ENCODE results near the gene SLC37A1. TPM values are rescaled to one million over a fixed set of nuclear protein-coding genes. Genes with fewer than 3 reads are reported as not detected.

The SLC37A1 gene
- polyA plus RNA-seq (2012; ENCODE audit: insufficient read length, low read depth) = 1.1 TPM

DNA sequence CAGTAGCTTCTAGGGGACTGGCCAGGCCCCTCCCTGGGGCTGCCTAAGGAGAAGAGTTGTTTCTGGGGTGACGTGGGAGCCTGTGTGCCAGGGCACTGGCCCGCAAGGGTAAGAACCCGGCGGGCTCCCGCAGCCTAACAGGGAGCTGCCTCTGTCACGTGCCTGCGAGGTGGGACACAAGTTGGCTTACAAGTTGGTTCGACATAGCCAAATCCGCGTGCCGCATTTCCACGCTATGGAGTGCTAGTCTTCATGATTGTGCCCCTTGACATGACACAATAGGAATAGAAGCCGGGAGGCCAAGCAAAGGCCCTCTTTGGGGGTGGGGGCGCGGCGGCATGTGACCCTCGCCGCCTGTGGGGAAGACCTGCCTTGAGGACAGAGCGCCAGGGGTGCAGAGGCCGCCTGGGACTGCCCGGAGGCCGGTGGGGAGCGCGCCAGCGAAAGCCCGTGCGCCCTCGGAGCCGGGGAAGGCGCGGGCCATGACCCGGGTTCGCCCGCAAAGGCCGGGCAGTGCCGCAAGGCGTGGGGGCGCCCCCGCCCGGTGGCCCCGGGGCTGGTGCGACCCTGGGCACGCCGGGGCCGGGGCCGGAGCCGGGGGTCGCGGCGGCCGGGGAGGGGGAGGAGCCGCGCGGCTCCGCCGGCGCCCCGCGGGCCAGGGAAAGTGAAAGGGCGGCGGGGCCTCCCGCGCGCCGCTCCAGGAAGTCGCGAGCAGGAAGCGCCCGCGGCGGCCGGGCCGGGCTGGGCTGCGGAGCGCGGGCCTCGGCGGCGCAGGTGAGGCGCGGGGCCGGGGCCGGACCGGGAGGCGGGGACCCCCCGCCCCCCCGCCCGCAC is at the start of gene SLC37A1:
Gene SLC37A1, plus strand, starts transcription at position 702 of the 834 bp plus-strand sequence. CDS start 4,603 bp downstream, outside the sequence.
- TF ChIP-seq POLR2AphosphoS5 (IDR thresholded peaks at IDR 0.05; ENCODE audit: low read depth, low read length) = no peak
- TF ChIP-seq TAF1 (IDR thresholded peaks at IDR 0.05; ENCODE audit: borderline replicate concordance, insufficient read depth, low read length) = no peak
- no peak for TF ChIP-seq FOXP2 (optimal IDR thresholded peaks at IDR 0.05; ENCODE audit: borderline replicate concordance, extremely low read depth, extremely low read length, insufficient read depth)
- no peak for TF ChIP-seq SIN3A (IDR thresholded peaks at IDR 0.05; ENCODE audit: borderline replicate concordance, insufficient read depth, low read length)
- TF ChIP-seq, protein P1, sequence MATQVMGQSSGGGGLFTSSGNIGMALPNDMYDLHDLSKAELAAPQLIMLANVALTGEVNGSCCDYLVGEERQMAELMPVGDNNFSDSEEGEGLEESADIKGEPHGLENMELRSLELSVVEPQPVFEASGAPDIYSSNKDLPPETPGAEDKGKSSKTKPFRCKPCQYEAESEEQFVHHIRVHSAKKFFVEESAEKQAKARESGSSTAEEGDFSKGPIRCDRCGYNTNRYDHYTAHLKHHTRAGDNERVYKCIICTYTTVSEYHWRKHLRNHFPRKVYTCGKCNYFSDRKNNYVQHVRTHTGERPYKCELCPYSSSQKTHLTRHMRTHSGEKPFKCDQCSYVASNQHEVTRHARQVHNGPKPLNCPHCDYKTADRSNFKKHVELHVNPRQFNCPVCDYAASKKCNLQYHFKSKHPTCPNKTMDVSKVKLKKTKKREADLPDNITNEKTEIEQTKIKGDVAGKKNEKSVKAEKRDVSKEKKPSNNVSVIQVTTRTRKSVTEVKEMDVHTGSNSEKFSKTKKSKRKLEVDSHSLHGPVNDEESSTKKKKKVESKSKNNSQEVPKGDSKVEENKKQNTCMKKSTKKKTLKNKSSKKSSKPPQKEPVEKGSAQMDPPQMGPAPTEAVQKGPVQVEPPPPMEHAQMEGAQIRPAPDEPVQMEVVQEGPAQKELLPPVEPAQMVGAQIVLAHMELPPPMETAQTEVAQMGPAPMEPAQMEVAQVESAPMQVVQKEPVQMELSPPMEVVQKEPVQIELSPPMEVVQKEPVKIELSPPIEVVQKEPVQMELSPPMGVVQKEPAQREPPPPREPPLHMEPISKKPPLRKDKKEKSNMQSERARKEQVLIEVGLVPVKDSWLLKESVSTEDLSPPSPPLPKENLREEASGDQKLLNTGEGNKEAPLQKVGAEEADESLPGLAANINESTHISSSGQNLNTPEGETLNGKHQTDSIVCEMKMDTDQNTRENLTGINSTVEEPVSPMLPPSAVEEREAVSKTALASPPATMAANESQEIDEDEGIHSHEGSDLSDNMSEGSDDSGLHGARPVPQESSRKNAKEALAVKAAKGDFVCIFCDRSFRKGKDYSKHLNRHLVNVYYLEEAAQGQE (IDR thresholded peaks at IDR 0.05; ENCODE audit: insufficient read depth in 1 of 2, low read depth in 2 of 2, low read length in 2 of 2) = no peak

DNA sequence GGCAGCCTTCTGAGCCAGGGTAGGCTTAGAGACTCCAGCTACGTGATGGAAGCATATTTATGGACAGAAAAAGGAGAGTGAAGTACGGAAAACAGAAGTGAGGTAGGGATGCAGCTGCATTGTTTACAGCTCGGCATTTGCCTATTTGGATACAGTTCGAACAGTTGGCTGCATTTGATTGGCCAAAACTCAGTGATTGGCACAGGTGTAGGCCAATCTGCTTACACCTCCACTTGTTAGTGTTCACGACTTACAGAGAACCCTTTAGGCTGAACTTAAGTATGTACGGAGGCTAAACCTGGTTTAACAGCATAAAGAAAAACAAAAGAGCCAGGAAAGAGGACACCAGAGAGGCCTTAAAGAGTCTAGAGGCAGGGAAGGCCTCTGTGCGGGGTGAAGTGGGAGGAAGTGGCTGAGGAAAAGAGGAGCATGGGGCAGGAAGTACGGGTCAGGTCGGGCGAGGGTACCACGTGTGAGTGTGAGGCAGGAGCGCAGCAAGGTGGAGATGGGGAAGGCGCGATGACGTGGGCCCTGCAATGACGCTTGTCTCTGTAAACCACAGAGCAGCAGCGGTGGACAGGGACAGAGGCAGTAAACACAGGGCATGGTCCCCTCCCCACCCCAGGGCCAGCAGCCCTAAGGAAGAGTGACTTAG is 49.7 kb upstream of the SLC37A1 start:
- TF ChIP-seq TAF1 (IDR thresholded peaks at IDR 0.05; ENCODE audit: borderline replicate concordance, insufficient read depth, low read length) (no peak), SIN3A (IDR thresholded peaks at IDR 0.05; ENCODE audit: borderline replicate concordance, insufficient read depth, low read length) (no peak), FOXP2 (optimal IDR thresholded peaks at IDR 0.05; ENCODE audit: borderline replicate concordance, extremely low read depth, extremely low read length, insufficient read depth) (no peak), POLR2AphosphoS5 (IDR thresholded peaks at IDR 0.05; ENCODE audit: low read depth, low read length) (no peak)
- TF ChIP-seq, protein P1 (IDR thresholded peaks at IDR 0.05; ENCODE audit: insufficient read depth in 1 of 2, low read depth in 2 of 2, low read length in 2 of 2) = no peak

DNA sequence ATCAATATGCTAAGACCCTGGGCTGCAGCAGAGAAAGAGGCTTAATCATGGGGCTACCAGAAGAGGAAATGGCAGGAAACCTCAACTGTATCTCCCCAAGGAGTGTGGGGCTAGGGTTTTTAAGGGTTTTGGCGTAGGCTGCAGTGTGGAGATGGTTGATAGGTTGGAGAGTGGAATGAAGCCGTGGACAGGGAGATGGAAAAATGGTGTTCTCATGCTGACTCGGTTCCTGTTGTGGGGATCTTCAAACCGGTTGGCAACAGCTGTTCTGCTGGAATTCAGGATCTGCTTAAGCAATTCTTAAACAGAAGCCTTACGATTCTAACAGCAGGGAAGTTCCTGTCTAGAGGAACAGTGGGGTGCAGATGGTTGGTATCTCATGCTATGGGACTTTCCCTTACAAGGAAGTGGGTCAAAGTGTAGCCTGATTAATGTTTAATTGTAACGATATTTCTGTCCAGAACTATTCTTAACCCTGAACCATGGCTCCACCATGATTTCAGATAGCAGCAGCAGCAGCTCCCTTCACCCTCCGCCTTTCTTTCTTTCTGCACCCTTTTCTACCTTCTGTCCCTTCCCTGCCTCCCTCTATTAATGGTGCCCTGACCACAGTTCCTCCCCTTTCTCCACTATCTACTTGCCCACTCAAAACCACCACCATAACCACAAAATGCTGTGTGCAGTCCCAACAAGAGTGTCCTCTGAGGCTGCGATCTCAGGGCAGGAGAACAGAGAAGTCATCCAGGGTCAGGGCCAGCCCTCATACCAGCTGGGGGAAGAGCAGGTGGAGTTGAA is 48.4 kb upstream of the SLC37A1 start:
- TF ChIP-seq FOXP2 (optimal IDR thresholded peaks at IDR 0.05; ENCODE audit: borderline replicate concordance, extremely low read depth, extremely low read length, insufficient read depth) = no peak
- TF ChIP-seq TAF1 (IDR thresholded peaks at IDR 0.05; ENCODE audit: borderline replicate concordance, insufficient read depth, low read length) = no peak
- TF ChIP-seq POLR2AphosphoS5 (IDR thresholded peaks at IDR 0.05; ENCODE audit: low read depth, low read length) = no peak
- TF ChIP-seq, protein P1 (IDR thresholded peaks at IDR 0.05; ENCODE audit: insufficient read depth in 1 of 2, low read depth in 2 of 2, low read length in 2 of 2) = no peak
- no peak for TF ChIP-seq SIN3A (IDR thresholded peaks at IDR 0.05; ENCODE audit: borderline replicate concordance, insufficient read depth, low read length)

DNA sequence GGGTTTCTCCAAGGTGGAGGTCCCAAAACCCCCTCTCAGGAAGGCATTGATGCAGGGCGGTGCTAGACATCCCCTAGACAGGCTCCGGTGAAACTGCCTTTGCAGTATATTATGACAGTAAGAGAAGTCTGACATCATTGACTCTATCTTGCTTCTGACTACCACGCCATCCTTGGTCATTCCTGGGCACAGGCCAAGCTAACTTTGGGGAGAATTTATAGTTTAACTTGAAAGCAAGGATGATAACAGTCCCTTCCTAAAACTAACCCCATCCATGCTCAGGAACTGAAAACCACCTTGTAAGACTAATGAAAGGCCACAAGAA is 47.9 kb upstream of the SLC37A1 start:
- no peak for TF ChIP-seq FOXP2 (optimal IDR thresholded peaks at IDR 0.05; ENCODE audit: borderline replicate concordance, extremely low read depth, extremely low read length, insufficient read depth)
- no peak for TF ChIP-seq TAF1 (IDR thresholded peaks at IDR 0.05; ENCODE audit: borderline replicate concordance, insufficient read depth, low read length)
- no peak for TF ChIP-seq SIN3A (IDR thresholded peaks at IDR 0.05; ENCODE audit: borderline replicate concordance, insufficient read depth, low read length)
- TF ChIP-seq, protein P1 (IDR thresholded peaks at IDR 0.05; ENCODE audit: insufficient read depth in 1 of 2, low read depth in 2 of 2, low read length in 2 of 2) = no peak
- TF ChIP-seq POLR2AphosphoS5 (IDR thresholded peaks at IDR 0.05; ENCODE audit: low read depth, low read length) = no peak
